H1 (cell line): ENCODE results near the gene NRXN2. TPM values are rescaled to one million over a fixed set of nuclear protein-coding genes. Genes with fewer than 3 reads are reported as not detected.
A peak's percentile ranks its signal among the peaks of the same experiment; 100 is the strongest.

Experiments used
- ASH2L ChIP-seq: fragments of 200-600, 300-600 bp; sonication (generic); IDR thresholded peaks from one replicate; pipeline ENCODE4 v1.7.1; 2017; ENCODE audit warnings: low read length
- CREB1 ChIP-seq: IDR thresholded peaks from 2 replicates; pipeline ENCODE4 v1.6.1; 2012; ENCODE audit warnings: inconsistent platforms
- CTBP2 ChIP-seq: IDR thresholded peaks from 2 replicates; pipeline ENCODE4 v1.7.0; 2011; ENCODE audit warnings: borderline replicate concordance, mild to moderate bottlenecking, moderate library complexity, mixed read lengths, low read length; ENCODE audit not compliant: insufficient read depth, insufficient read length
- GABPA ChIP-seq: IDR thresholded peaks from 2 replicates; pipeline ENCODE4 v1.6.1; 2011; ENCODE audit warnings: mild to moderate bottlenecking, low read length, moderate library complexity, borderline replicate concordance; ENCODE audit not compliant: insufficient read depth
- KDM1A ChIP-seq: fragments of 200-600, 300-600 bp; sonication (generic); IDR thresholded peaks from 2 replicates; pipeline ENCODE4 v1.7.1; 2016; ENCODE audit warnings: mild to moderate bottlenecking, low read length, borderline replicate concordance
- MAX ChIP-seq: IDR thresholded peaks from 2 replicates; pipeline ENCODE4 v1.6.1; 2012; ENCODE audit warnings: inconsistent platforms
- NANOG ChIP-seq: IDR thresholded peaks from 2 replicates; pipeline ENCODE4 v1.6.1; 2011; ENCODE audit warnings: low read length, low read depth, mild to moderate bottlenecking, inconsistent platforms; ENCODE audit not compliant: insufficient read depth, poor library complexity, severe bottlenecking
- POU5F1 ChIP-seq: IDR thresholded peaks from 2 replicates; pipeline ENCODE4 v1.6.1; 2011; ENCODE audit warnings: low read depth, mild to moderate bottlenecking, low read length, moderate library complexity
- RAD21 ChIP-seq, 2 experiments: IDR thresholded peaks in 1 of 2; conservative IDR thresholded peaks in 1 of 2; 2 replicates each; pipeline ENCODE4 v1.6.1; 2011; ENCODE audit warnings: low read depth in 2 of 2, low read length in 2 of 2, improper control_type of control experiment in 1 of 2, inconsistent platforms in 1 of 2, mild to moderate bottlenecking in 1 of 2, moderate library complexity in 1 of 2
- SRF ChIP-seq: IDR thresholded peaks from 2 replicates; pipeline ENCODE4 v1.6.1; 2011; ENCODE audit warnings: mild to moderate bottlenecking, low read depth, low read length, moderate library complexity
- SUZ12 ChIP-seq: fragments of 200-600 bp; sonication (generic); IDR thresholded peaks from 2 replicates; pipeline ENCODE4 v1.6.1; 2012; ENCODE audit warnings: mild to moderate bottlenecking, inconsistent platforms, low read length, moderate library complexity, mixed read lengths
- TEAD4 ChIP-seq: IDR thresholded peaks from 2 replicates; pipeline ENCODE4 v1.6.1; 2012; ENCODE audit warnings: low read depth, low read length, inconsistent platforms, mixed read lengths
- polyA plus RNA-seq, 7 experiments: library from polyadenylated mRNA; depleted of rRNA in 3 of 7; stranded (reverse) in 5 of 7; unstranded in 2 of 7; fragments of >200 nt in 5 of 7; fragments of 200-250 nt in 2 of 7; gene quantifications; 1 replicate in 5 of 7; 2 replicates in 1 of 7; 4 replicates in 1 of 7; pipeline versions ENCODE4 v1.2.1 to v1.2.3, GENCODE V29; 2011 to 2013; ENCODE audit warnings: missing spikeins in 2 of 7, mixed read lengths in 2 of 7
- total RNA-seq: library from RNA; stranded (reverse); fragmentation: NEBNext Ultra II Directional; extraction: Animal tissue kit (Norgen Biotek cat#: 25700); gene quantifications from 2 replicates; pipeline ENCODE4 v1.2.1, GENCODE V29; 2021

The NRXN2 gene
- total and polyA plus RNA-seq, 2 of the 8 experiments (the other 6 are each of a cell fraction or from before 2014, with no cell fraction given) = 1.3 to 11.5 TPM

DNA sequence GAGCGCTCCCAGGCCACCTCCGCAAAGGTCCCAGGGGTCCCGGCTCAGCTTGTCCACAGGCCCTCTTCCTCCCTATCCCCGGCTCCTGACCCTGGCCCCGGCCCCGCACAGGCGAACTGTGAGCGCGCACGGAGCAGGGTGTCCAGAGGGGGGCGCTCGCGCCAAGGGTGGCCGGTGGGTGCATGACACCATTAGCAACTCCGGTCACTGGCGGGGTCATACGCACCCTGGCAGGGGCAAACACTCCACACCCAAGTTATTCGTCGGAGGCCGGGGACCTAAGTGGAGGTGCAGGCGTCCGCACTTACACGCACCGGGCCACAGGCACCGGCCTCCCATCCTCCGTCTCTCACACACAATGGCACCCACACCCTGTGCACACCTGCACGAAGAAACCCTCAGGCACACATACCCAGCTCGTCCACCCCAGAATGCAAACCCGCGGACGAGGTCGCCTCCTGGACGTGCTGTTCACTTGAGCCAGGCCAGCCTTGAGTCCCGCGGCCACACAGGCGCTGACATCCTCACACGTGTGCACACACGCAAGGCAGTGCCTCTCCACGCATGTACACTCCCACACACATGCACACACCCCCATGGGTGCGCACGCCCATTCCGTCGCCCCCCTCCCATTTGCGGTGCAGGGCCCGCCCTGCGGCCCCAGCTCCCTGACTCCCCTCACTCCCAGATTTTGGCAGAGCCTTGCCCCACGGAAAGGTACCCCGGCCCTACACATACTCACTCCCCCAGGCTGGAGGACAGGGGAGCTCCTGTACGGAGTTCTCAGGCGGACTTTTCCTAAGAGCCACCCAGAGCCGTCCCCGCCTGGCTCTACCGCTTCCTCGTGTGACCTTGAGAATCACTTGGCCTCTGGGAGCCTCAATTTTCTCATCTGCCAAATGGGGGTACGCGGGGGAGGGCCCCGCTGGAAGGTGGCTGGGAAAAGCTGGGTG is 20.9 kb upstream of the NRXN2 start, which contains the start of gene RASGRP2 (continued):
- TF ChIP-seq SRF = no peak
- no peak for TF ChIP-seq POU5F1
- no peak for TF ChIP-seq CTBP2
- peak; percentile 74; the same call in 1 of the 2 replicates for TF ChIP-seq KDM1A
- no peak for TF ChIP-seq TEAD4
- TF ChIP-seq MAX = peak; percentile 5; the same call in 1 of the 2 replicates
- TF ChIP-seq ASH2L = peak; percentile 16
- peak; percentile 49 to 76; a peak in 3 of 4 replicates for TF ChIP-seq RAD21 (IDR thresholded peaks at IDR 0.05 in 1 of 2, conservative IDR thresholded peaks at IDR 0.05 in 1 of 2; ENCODE audit: low read depth in 2 of 2, low read length in 2 of 2)
- TF ChIP-seq CREB1 = peak; percentile 13; the same call in 1 of the 2 replicates
- TF ChIP-seq NANOG = no peak
- TF ChIP-seq GABPA = no peak
- TF ChIP-seq SUZ12 = peak; percentile 58; the same call in 1 of the 2 replicates
